HEK293T (cell line): Measurements from ENCODE around the gene SLC16A8.

Experiments used
- ARNT ChIP-seq: fragments of 450-650 bp; IDR thresholded peaks from 2 replicates; pipeline ENCODE4 v1.6.1; 2017; ENCODE audit warnings: mild to moderate bottlenecking
- BHLHE40 ChIP-seq: fragments of 450-650 bp; IDR thresholded peaks from 2 replicates; pipeline ENCODE4 v1.6.1; 2016; ENCODE audit warnings: mild to moderate bottlenecking, moderate library complexity, borderline replicate concordance
- ELF4 ChIP-seq: fragments of 450-650 bp; IDR thresholded peaks from 2 replicates; pipeline ENCODE4 v1.6.1; 2017; ENCODE audit warnings: antibody characterized with exemption
- FOXM1 ChIP-seq: fragments of 450-650 bp; IDR thresholded peaks from 2 replicates; pipeline ENCODE4 v1.6.1; 2017; ENCODE audit warnings: mild to moderate bottlenecking, borderline replicate concordance
- L3MBTL2 ChIP-seq: fragments of 450-650 bp; conservative IDR thresholded peaks from 2 replicates; pipeline ENCODE4 v1.6.1; 2016; ENCODE audit warnings: mild to moderate bottlenecking
- SP1 ChIP-seq: fragments of 450-650 bp; IDR thresholded peaks from 2 replicates; pipeline ENCODE4 v1.6.1; 2017
- TARDBP ChIP-seq: fragments of 450-650 bp; IDR thresholded peaks from 2 replicates; pipeline ENCODE4 v1.6.1; 2016

- no peak for TF ChIP-seq TARDBP
- TF ChIP-seq SP1: no peak
- TF ChIP-seq ELF4: no peak
- no peak for TF ChIP-seq BHLHE40
- no peak for TF ChIP-seq ARNT
- TF ChIP-seq L3MBTL2: no peak
- TF ChIP-seq FOXM1: no peak
These were observed 43.1 kb upstream of the SLC16A8 start for GRCh38 chr22:38126928-38127668.
